Thyroid gland (tissue), 4 donors: ENCODE results near the gene THSD7B.

Experiments used
- POLR2A ChIP-seq, 2 donors: fragments of 450-650 bp; IDR thresholded peaks; one replicate each; pipeline ENCODE4 v1.6.1; 2017; ENCODE audit warnings: antibody characterized with exemption in 2 of 2, mild to moderate bottlenecking in 2 of 2, moderate library complexity in 1 of 2
- TF ChIP-seq, protein P1 (sequence below), 6 experiments: fragments of 200-600 bp in 3 of 6; fragments of 450-650 bp in 3 of 6; sonication (generic) in 3 of 6; IDR thresholded peaks; one replicate each; pipeline ENCODE4 v1.5.1; 2016 to 2019; ENCODE audit warnings: antibody characterized with exemption in 6 of 6, mild to moderate bottlenecking in 2 of 6, inconsistent platforms in 1 of 6, moderate library complexity in 1 of 6

- TF ChIP-seq, protein P1, sequence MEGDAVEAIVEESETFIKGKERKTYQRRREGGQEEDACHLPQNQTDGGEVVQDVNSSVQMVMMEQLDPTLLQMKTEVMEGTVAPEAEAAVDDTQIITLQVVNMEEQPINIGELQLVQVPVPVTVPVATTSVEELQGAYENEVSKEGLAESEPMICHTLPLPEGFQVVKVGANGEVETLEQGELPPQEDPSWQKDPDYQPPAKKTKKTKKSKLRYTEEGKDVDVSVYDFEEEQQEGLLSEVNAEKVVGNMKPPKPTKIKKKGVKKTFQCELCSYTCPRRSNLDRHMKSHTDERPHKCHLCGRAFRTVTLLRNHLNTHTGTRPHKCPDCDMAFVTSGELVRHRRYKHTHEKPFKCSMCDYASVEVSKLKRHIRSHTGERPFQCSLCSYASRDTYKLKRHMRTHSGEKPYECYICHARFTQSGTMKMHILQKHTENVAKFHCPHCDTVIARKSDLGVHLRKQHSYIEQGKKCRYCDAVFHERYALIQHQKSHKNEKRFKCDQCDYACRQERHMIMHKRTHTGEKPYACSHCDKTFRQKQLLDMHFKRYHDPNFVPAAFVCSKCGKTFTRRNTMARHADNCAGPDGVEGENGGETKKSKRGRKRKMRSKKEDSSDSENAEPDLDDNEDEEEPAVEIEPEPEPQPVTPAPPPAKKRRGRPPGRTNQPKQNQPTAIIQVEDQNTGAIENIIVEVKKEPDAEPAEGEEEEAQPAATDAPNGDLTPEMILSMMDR (IDR thresholded peaks at IDR 0.05), result no peak
- TF ChIP-seq POLR2A (IDR thresholded peaks at IDR 0.05), result no peak
These were observed 128.8 kb downstream of the THSD7B start for GRCh38 chr2:136894007-136894634.
